ENCODE measurements around the gene ACSS2.

Gene ACSS2

DNA sequence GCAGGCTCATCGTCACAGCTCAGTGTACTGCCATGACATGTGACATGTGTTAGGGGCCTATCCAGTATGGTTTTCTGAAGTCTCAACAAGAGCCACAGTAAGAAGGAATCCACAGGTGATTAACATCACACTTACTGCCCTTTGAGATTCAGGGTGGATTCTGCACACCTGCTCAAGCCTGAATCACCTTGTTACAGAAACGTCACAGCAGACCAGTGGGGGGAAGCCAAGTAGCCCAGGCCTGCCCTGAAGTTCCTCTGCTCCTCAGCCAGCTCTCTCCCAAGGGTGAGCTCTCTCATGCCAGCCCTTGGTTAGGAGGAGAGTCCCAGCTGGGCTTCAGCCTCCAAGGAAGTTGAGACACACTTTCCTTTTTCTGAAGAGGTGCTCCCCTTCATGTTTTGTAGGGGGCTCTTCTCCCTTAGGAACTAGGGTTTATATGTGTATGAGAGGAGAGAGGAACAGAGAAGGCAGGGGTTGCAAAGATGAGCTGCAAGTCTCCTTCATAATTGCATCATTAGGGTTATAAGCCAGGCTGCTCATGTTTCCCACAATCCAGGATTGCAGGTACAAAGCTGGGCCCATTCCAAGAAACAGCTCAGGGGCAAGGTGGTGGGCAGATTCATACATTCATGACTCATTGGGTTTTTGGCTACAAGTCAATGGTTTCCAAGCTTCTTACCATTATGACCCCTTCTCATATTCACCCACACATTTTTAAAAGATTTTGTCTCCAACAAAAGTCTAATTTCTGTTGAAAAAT lies 67.6 kb downstream of the ACSS2 start:
- H3K27ac ChIP-seq = no peak overlapping the region

DNA sequence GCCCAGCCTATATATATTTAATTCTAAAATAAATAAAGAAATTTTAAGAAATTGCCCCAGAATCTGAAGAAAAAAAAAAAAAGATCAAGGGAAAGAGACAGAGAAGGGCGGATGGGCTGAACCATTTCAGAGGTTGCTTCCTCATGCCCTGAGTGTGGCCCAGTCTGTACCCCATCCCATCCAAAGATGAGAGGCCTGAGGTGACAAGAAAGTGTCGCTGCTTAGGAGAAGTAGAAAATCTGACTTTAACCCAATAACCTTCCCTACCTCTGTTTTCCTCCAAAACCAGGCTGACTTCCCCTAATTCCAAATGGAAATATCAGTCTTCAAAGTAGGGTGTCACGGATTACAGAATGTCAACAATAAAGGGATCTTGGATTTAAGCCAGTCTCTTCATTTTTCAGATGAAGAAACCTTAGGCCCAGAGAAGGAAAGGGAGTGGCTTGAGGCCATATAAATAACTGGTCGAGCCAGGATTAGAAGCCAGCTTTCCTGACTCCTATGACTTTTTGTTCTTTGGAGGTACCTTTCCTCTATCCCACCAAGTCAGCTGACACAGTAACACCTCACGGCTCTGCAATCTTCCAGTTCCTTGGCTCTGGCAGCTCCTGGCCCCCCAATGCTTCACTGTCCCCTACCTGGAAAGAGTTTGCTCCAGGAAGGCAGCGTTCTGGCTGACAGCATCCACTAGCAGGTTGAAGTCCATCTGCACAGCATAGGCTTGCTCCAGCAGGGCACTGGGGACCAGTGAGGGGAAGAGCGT lies 69.1 kb downstream of the ACSS2 start:
- peak overlapping the region; percentile 69 for H3K27ac ChIP-seq
- TF ChIP-seq ZFX (IDR thresholded peaks at IDR 0.05) = no peak
- TF ChIP-seq, protein P1, sequence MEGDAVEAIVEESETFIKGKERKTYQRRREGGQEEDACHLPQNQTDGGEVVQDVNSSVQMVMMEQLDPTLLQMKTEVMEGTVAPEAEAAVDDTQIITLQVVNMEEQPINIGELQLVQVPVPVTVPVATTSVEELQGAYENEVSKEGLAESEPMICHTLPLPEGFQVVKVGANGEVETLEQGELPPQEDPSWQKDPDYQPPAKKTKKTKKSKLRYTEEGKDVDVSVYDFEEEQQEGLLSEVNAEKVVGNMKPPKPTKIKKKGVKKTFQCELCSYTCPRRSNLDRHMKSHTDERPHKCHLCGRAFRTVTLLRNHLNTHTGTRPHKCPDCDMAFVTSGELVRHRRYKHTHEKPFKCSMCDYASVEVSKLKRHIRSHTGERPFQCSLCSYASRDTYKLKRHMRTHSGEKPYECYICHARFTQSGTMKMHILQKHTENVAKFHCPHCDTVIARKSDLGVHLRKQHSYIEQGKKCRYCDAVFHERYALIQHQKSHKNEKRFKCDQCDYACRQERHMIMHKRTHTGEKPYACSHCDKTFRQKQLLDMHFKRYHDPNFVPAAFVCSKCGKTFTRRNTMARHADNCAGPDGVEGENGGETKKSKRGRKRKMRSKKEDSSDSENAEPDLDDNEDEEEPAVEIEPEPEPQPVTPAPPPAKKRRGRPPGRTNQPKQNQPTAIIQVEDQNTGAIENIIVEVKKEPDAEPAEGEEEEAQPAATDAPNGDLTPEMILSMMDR (conservative IDR thresholded peaks at IDR 0.05) = no peak

More for the DNA sequence above, 67.6 kb downstream of the ACSS2 start:
- TF ChIP-seq, protein P1 (conservative IDR thresholded peaks at IDR 0.05) = no peak
- no peak for TF ChIP-seq ZFX (IDR thresholded peaks at IDR 0.05)

DNA sequence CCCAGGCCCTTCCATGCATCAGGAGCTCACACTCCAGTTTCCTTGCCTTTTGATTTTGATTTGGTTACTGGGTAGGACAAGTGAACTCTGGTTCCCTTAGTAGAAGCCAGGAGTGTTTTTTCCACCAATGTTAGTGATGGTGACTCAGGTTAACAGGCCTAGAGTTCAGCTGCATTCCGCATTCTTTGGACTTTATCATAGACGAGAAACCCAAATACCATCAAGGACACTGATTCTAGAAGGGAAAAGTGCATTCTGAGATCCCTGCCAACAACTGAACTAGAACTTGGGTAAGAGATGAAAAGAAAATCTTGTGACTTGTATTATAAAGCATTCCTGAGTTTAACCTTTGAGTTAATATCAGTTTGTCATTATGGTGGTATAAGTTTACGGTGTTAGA lies 70.2 kb downstream of the ACSS2 start:
- peak overlapping the region; percentile 69; the same call in 1 of the 2 replicates for H3K27ac ChIP-seq

DNA sequence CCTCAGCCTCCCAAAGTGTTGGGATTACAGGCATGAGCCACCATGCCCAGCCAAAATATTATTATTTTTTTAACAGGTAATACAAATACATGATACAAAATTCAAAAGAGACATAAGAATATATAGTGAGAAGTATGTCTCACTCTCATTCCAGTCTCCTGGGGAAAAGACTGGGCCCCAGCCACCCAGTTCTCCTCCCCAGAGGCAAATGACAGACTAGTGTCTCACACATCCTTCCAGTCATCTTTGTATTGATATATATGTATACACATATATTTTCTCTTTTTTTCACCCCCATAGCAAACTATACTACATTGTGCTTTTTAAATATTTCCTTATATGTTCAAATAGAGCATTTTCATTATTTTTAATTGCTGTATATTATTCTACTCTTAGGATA lies 70.9 kb downstream of the ACSS2 start:
- H3K27ac ChIP-seq = no peak overlapping the region
- TF ChIP-seq, protein P1 (conservative IDR thresholded peaks at IDR 0.05) = no peak
- no peak for TF ChIP-seq ZFX (IDR thresholded peaks at IDR 0.05)

More for the DNA sequence above, 70.2 kb downstream of the ACSS2 start:
- TF ChIP-seq, protein P1 (conservative IDR thresholded peaks at IDR 0.05) = no peak
- no peak for TF ChIP-seq ZFX (IDR thresholded peaks at IDR 0.05)

DNA sequence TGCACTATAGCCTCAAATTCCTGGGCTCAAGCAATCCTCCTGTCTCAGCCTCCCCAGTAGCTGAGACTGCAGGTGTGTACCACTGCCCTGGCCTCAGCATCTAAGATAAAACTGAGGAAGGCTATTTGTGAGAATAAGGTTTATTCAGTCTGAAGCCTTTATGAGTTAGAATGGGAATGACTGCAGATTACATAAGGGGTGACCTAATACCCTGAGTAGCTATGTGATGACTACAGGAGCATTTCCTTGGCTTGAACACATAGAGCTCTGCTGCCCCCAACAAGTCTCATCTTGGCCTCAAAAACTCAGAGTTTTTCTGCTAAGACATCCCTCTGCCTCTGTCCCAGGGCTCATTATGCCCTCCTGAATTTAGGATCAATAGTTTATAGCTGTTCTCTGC lies 71.6 kb downstream of the ACSS2 start:
- H3K27ac ChIP-seq = no peak overlapping the region

DNA sequence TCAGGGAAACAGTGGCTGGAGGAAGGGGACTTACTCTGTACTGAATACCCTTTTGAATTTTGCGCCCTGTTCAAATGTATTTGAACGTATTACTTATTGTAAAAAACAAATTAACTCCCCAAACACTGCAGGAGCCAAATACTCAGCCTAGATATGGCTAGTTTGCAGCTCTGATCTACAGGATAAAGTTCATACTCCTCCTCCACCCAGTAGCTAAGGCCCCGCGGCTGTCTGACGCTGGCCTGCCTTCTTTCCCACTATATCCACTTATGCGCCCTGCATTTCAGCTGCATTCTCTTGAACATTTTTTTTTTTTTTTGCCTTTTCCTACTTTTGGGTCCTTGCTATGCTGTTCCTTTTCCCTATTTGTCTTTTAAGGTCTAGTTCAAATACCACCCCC lies 72.7 kb downstream of the ACSS2 start:
- no peak overlapping the region for H3K27ac ChIP-seq
- no peak for TF ChIP-seq ZFX (IDR thresholded peaks at IDR 0.05)
- TF ChIP-seq, protein P1 (conservative IDR thresholded peaks at IDR 0.05) = no peak

More for the DNA sequence above, 71.6 kb downstream of the ACSS2 start:
- TF ChIP-seq, protein P1 (conservative IDR thresholded peaks at IDR 0.05) = no peak
- no peak for TF ChIP-seq ZFX (IDR thresholded peaks at IDR 0.05)

DNA sequence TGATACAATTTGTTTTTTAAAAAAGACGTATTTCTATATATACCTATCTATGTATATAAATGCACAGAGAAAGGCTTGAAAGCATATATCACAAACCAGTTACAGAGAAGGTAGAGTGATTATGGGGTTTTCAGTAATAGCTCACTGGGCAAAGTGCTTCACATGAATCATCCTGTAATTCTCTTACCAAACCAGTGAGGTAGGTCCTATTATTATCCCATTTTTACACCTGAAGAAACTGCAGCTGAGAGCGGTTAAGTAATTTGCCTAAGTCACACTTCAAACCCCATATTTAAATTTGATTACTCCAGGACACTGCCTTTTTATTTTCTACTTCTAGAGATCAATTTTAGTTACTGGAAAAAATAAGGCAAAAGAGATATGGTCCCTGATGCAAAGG lies 74.8 kb downstream of the ACSS2 start:
- H3K27ac ChIP-seq = no peak overlapping the region
- TF ChIP-seq, protein P1 (conservative IDR thresholded peaks at IDR 0.05) = no peak
- TF ChIP-seq ZFX (IDR thresholded peaks at IDR 0.05) = no peak

All from C4-2B (cell line).